MCF 10A (cell line): ENCODE results near the gene TMOD1. TPM values are rescaled to one million over a fixed set of nuclear protein-coding genes. Genes with fewer than 3 reads are reported as not detected.

Source experiments
- BruUV-seq: library from RNA; stranded (reverse); fragments of 400-500 nt; replicated peaks from 2 replicates; lab custom pipeline; 2021; lab: Mats Ljungman, UMichigan
- CTCF ChIA-PET: fragments of 300-600 bp; sonication (Branson Sonifier 250); formaldehyde crosslinking; extraction: SDS; loops from one replicate; lab custom pipeline; 2021; ENCODE audit warnings: antibody characterized with exemption, inconsistent platforms; lab: Yijun Ruan, JAX
- POLR2A ChIA-PET: fragments of 300-600, 350-650 bp; sonication (Branson Sonifier 250); formaldehyde crosslinking; extraction: SDS; loops from one replicate; lab custom pipeline; 2020; ENCODE audit warnings: antibody characterized with exemption, inconsistent platforms; lab: Yijun Ruan, JAX
- DNase-seq: peaks from one replicate; pipeline ENCODE4 v3.0.0-alpha.2; 2018; ENCODE audit not compliant: unreplicated experiment
- H3K27ac Mint-ChIP-seq: one replicate; pipeline ENCODE4 v1.8.0; 2022; ENCODE audit warnings: mild to moderate bottlenecking, low read depth, mixed read lengths; ENCODE audit not compliant: unreplicated experiment
- H3K27me3 Mint-ChIP-seq: one replicate; pipeline ENCODE4 v1.8.0; 2022; ENCODE audit warnings: mixed read lengths; ENCODE audit not compliant: insufficient read depth, unreplicated experiment
- H3K36me3 Mint-ChIP-seq: one replicate; pipeline ENCODE4 v1.8.0; 2022; ENCODE audit warnings: mild to moderate bottlenecking, moderate library complexity, mixed read lengths; ENCODE audit not compliant: insufficient read depth, unreplicated experiment
- H3K4me1 Mint-ChIP-seq: one replicate; pipeline ENCODE4 v1.8.0; 2022; ENCODE audit warnings: mixed read lengths; ENCODE audit not compliant: insufficient read depth, unreplicated experiment
- H3K4me3 Mint-ChIP-seq: one replicate; pipeline ENCODE4 v1.8.0; 2022; ENCODE audit warnings: mild to moderate bottlenecking, moderate library complexity, mixed read lengths; ENCODE audit not compliant: unreplicated experiment
- H3K9me3 Mint-ChIP-seq: one replicate; pipeline ENCODE4 v1.8.0; 2022; ENCODE audit warnings: mixed read lengths; ENCODE audit not compliant: unreplicated experiment
- intact Hi-C: fragments of 100-400 bp; cut with micrococcal nuclease; formaldehyde crosslinking; loops from 2 replicates; pipeline ENCODE4 v1.14.1; 2022
- total RNA-seq: library from RNA; stranded (reverse); gene quantifications from 2 replicates; pipeline ENCODE4 v1.2.3, GENCODE V29; 2022
- TF ChIP-seq, protein P1 (sequence below): fragments of 200-600 bp; IDR thresholded peaks from one replicate; pipeline ENCODE4 v1.8.0; 2022; ENCODE audit warnings: antibody characterized with exemption, mild to moderate bottlenecking; ENCODE audit not compliant: unreplicated experiment

Gene TMOD1
- total RNA-seq, 1 experiment from 2014 or later = 0.26 TPM

DNA sequence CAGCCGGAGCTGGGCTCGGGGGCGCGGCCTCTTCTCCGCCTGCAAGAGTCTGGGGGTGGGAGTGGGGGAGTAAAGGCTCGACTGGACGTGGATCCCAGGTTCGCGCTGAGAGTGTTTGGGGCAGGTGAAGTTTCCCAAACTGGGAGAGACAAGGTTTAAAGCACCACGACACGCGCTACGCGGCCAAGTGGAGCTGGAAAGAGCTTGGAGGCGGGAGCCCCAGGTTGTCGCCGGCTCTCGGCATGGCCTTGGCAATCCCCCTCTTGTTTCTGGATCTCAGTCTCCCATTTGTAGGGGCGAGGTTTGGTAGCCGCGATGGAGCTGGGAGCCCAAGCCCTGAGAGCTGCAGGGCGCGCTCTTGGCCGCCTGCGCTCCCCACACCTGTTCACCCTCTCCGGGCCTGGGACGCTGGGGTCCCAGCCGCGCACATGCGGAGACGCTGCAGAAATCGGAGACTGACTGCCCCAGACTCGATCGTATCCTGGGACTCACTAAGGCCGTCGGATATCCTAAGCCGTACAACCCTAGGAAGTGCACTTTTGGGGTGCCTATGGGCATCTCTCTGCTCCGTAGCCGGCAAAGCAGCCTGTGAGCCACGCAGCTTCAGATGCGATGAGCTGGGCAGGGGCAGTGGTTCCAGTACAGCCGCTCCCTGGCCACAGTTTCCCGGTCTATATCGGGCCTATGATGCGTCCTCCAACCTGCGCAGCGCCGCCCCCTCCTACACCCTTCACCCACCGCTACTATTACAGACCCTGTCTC, 937 bp downstream of the TMOD1 start:
- Mint-ChIP-seq H3K27me3 (peaks cover 19% of the 10 kb centered on the region), H3K4me3 (peak overlapping the region; percentile 63), H3K27ac (no peak overlapping the region), H3K4me1 (no peaks in the 10 kb centered on the region), H3K9me3 (no peaks in the 10 kb centered on the region), H3K36me3 (no peaks in the 10 kb centered on the region)
- BruUV-seq = no TSS peak
- intact Hi-C loops = no loop called here
- ChIA-PET POLR2A (no interaction called here), CTCF (interaction anchor here (0.6 to 6.2 kb wide), 9 partner anchors 34 to 114 kb away, joined by 3 to 34 read pairs (median 4); no protein-coding TSS in a partner anchor)
- no peak for DNase-seq
- TF ChIP-seq, protein P1, sequence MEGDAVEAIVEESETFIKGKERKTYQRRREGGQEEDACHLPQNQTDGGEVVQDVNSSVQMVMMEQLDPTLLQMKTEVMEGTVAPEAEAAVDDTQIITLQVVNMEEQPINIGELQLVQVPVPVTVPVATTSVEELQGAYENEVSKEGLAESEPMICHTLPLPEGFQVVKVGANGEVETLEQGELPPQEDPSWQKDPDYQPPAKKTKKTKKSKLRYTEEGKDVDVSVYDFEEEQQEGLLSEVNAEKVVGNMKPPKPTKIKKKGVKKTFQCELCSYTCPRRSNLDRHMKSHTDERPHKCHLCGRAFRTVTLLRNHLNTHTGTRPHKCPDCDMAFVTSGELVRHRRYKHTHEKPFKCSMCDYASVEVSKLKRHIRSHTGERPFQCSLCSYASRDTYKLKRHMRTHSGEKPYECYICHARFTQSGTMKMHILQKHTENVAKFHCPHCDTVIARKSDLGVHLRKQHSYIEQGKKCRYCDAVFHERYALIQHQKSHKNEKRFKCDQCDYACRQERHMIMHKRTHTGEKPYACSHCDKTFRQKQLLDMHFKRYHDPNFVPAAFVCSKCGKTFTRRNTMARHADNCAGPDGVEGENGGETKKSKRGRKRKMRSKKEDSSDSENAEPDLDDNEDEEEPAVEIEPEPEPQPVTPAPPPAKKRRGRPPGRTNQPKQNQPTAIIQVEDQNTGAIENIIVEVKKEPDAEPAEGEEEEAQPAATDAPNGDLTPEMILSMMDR = no peak

DNA sequence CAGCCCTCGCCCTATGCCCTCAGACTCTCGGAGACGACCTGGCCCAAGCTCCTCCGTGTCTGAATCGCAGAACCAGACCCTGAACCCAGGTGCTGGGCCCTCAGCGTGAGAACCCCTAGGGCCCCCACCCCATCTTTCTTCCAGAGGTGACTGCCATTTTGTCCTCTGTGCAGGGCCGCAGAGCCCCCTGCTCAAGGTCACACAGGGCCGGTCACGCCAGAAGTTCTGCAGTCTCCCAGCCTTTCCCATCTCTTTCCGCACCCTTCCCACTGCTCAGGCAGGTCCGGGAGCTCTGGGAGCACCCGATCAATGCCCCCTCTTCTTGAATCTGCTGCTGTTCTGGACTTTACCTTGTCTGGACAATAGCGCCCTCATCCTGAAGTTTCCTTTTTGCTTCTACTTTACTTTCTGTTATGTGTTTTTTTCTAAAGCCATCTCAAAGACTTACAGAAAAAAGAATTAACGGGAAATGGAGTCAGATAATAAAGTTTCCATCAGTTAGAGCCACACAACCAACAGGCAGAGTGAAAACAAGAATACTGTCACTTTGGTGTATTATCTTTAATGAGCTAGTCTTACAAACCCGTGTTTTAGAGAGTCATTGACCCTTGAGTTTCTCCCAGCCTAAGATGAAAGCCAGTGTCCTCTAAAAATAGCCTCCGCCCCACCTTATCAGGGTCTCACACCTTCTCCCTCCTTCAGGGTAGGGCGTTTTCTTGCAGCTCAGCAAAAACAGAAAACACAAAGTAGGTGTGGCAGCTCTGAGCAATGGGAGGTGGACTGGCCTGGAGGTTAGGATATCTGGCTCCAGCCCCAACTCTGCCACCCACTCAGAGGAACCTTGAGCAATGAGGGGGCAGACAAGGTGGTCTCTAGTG, 1.8 kb downstream of the TMOD1 start:
- no peaks in the 10 kb centered on the region for H3K9me3 Mint-ChIP-seq
- intact Hi-C loops = no loop called here
- no peak for DNase-seq
- ChIA-PET POLR2A (interaction anchor here (0.6 kb wide), 1 partner anchor 162 kb away, joined by 4 read pairs; no protein-coding TSS in a partner anchor), CTCF (interaction anchor here (0.6 to 6.2 kb wide), 7 partner anchors 16 to 113 kb away, joined by 3 to 34 read pairs (median 4); no protein-coding TSS in a partner anchor)
- TF ChIP-seq, protein P1 = no peak
- peak overlapping the region; percentile 63 for H3K4me3 Mint-ChIP-seq
- BruUV-seq = no TSS peak
- no peaks in the 10 kb centered on the region for H3K4me1 Mint-ChIP-seq
- peaks cover 19% of the 10 kb centered on the region for H3K27me3 Mint-ChIP-seq
- H3K27ac Mint-ChIP-seq = no peak overlapping the region
- H3K36me3 Mint-ChIP-seq = no peaks in the 10 kb centered on the region

DNA sequence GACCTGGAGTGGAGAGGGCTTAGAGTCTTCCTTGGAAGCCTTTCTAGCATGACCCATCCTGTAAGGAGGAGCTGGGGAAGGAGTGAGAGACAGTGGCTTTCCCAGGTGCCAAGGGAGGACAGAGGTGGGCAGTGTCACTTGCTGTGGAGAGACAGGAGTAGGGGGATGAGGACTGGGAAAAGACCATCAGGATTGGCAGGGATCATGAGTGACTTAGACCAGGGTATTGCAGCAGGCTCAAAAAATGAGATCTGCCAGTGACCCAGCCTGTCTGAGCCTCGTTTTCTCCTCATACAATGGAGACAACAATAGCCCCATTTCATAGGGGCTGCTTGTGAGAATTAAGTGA, 2.4 kb downstream of the TMOD1 start:
- intact Hi-C loops = no loop called here
- TF ChIP-seq, protein P1 = no peak
- no peak overlapping the region for H3K4me3 Mint-ChIP-seq
- no peaks in the 10 kb centered on the region for H3K9me3 Mint-ChIP-seq
- no peak overlapping the region for H3K27ac Mint-ChIP-seq
- no TSS peak for BruUV-seq
- H3K36me3 Mint-ChIP-seq = no peaks in the 10 kb centered on the region
- peaks cover 19% of the 10 kb centered on the region for H3K27me3 Mint-ChIP-seq
- no peaks in the 10 kb centered on the region for H3K4me1 Mint-ChIP-seq
- DNase-seq = no peak
- ChIA-PET CTCF (interaction anchor here (0.9 to 6.2 kb wide), 5 partner anchors 17 to 112 kb away, joined by 3 to 34 read pairs (median 5); no protein-coding TSS in a partner anchor), POLR2A (interaction anchor here (0.6 kb wide), 1 partner anchor 162 kb away, joined by 4 read pairs; no protein-coding TSS in a partner anchor)
